Spleen (tissue), 7 donors: Measurements from ENCODE around the gene FEM1B.

ENCODE experiments used
- CTCF ChIP-seq, 11 experiments: fragments of 200-600 bp in 7 of 11; fragments of 450-650 bp in 4 of 11; sonication (generic) in 4 of 11; IDR thresholded peaks in 8 of 11; conservative IDR thresholded peaks in 3 of 11; 1 replicate in 7 of 11; 2 replicates in 4 of 11; pipeline versions ENCODE4 v1.4.0 to v1.8.0; 2016 to 2021; ENCODE audit warnings: antibody characterized with exemption in 11 of 11, inconsistent platforms in 4 of 11, mild to moderate bottlenecking in 1 of 11
- POLR2A ChIP-seq, 3 donors: fragments of 450-650 bp; IDR thresholded peaks; one replicate each; pipeline ENCODE4 v1.5.1; 2017; ENCODE audit warnings: antibody characterized with exemption in 3 of 3, mild to moderate bottlenecking in 1 of 3
- POLR2AphosphoS5 ChIP-seq, 3 donors: sonication (generic); formaldehyde crosslinking; IDR thresholded peaks; one replicate each; pipeline ENCODE4 v1.5.1; 2017; ENCODE audit warnings: antibody characterized with exemption in 3 of 3
- donor health status: DM: no; HTN: no; CAD: no; lungs with moderate emphysema.
- donor health status: DM: no; HTN: no; CAD: no.
- donor health status: DM: no; HTN: no; CAD: no.

GRCh38 chr15:68298882-68299381 lies 21.4 kb downstream of the FEM1B start:
- TF ChIP-seq POLR2A (IDR thresholded peaks at IDR 0.05) (peak in 1 of 3 donors; percentile 9), CTCF (IDR thresholded peaks at IDR 0.05 in 8 of 11, conservative IDR thresholded peaks at IDR 0.05 in 3 of 11) (no peak), POLR2AphosphoS5 (IDR thresholded peaks at IDR 0.05) (peak in 1 of 3 donors; percentile 38)
